ENCODE measurements around the gene PFKFB2. TPM values are rescaled to one million over a fixed set of nuclear protein-coding genes. Genes with fewer than 3 reads are reported as not detected.

PFKFB2 gene
- polyA plus RNA-seq, 2 of the 4 experiments (the other 2 are of a cell fraction) = 7.4 to 8.4 TPM

DNA sequence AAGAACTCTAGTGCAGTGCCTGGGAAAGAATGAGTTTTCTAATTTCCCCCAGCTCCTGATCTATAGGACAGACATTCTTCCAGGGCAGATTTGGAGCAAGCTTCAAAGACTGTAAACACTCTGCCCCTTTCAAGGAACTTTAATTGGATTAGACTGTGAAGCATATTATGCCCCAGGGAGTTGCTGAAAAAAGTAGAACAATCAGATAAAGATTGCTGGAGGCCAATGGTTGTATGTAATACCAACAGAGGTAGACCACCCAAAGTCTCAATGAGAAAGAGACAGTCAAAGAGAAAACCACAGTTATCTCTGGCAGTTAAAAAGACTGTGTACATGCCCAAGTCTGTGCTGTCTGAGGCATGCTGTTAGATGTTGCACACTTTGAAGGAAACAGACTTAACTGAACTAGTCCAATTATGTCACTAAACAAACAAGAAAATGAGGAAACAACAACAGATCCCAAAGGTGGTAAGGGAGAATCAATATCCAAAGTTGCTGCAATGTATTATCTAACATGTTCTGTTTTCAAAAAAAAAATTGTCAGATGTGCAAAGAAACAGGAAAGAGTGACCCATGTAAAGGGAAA, 75.4 kb downstream of the PFKFB2 start:
- ChIA-PET POLR2A (no interaction called here), CTCF (no interaction called here)
- no peak for TF ChIP-seq CHD2 (IDR thresholded peaks at IDR 0.05; ENCODE audit: low read length, partially characterized antibody)
- TF ChIP-seq FOSL2 (IDR thresholded peaks at IDR 0.05) = no peak
- TF ChIP-seq FOSL2 (CRISPR knock-in tag; IDR thresholded peaks at IDR 0.05) = no peak
- no peak for TF ChIP-seq KDM5A (IDR thresholded peaks at IDR 0.05)
- TF ChIP-seq CBX2 (IDR thresholded peaks at IDR 0.05; ENCODE audit: borderline replicate concordance, low read depth) = no peak
- ATAC-seq = no peak
- H3K4me3 ChIP-seq = no peak overlapping the region
- no peak for DNase-seq (ENCODE audit: low read depth in 1 of 2, low spot score in 1 of 2)
- H3K9me3 ChIP-seq = peaks cover 4% of the 10 kb centered on the region; the same call in 2 of the 3 replicates
- H3K27ac ChIP-seq = no peak overlapping the region
- H3K4me1 ChIP-seq = no peaks in the 10 kb centered on the region
- H3K4me2 ChIP-seq = no peak overlapping the region
- no peak for FAIRE-seq

DNA sequence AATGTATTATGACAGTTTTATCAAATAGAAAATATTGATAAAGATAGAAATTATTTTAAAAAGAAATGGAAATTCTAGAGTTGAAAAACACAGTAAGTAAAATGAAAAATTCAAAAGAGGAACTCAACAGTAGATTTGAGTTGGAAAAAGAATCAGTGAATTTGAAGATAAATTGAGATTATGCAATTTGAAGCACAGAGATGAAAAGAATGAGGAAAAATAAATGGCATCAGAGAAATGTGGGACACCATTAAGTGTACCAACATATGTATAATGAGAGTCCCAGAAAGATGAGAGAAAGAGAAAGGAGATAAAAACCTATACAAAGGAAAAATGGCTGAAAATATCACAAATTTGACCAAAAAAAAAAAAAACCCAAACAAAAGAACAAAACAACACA, 76.0 kb downstream of the PFKFB2 start:
- no peak overlapping the region for H3K4me2 ChIP-seq
- H3K27ac ChIP-seq = no peak overlapping the region
- ChIA-PET CTCF (no interaction called here), POLR2A (no interaction called here)
- no peaks in the 10 kb centered on the region for H3K4me1 ChIP-seq
- ATAC-seq = no peak
- peaks cover 4% of the 10 kb centered on the region; the same call in 2 of the 3 replicates for H3K9me3 ChIP-seq
- DNase-seq (ENCODE audit: low read depth in 1 of 2, low spot score in 1 of 2) = no peak
- H3K4me3 ChIP-seq = no peak overlapping the region
- FAIRE-seq = no peak
- TF ChIP-seq FOSL2 (IDR thresholded peaks at IDR 0.05) = no peak
- no peak for TF ChIP-seq FOSL2 (CRISPR knock-in tag; IDR thresholded peaks at IDR 0.05)
- no peak for TF ChIP-seq JUNB (IDR thresholded peaks at IDR 0.05)

Other genes starting within 250 kb of the PFKFB2 start
- 0.05 and 0.13 TPM in 2 replicates for gene IL20, start 187.7 kb upstream of the PFKFB2 start, polyA plus RNA-seq (2011; rRNA removed)
- not detected in 3 replicates for gene IL20, start 187.7 kb upstream of the PFKFB2 start, polyA plus RNA-seq (2017; fragmentation: RNase III; extraction: RNeasy Plus Mini Kit Qiagen cat#74134 plus additional on column Dnase treatment)
- gene IL24, start 155.8 kb upstream of the PFKFB2 start, polyA plus RNA-seq (2011; rRNA removed) = 0.04 and 0.12 TPM in 2 replicates
- 0.07 TPM in 1 of 3 replicates, not detected in the others for gene IL24, start 155.8 kb upstream of the PFKFB2 start, polyA plus RNA-seq (2017; fragmentation: RNase III; extraction: RNeasy Plus Mini Kit Qiagen cat#74134 plus additional on column Dnase treatment)
- 0.19 and 0.73 TPM in 2 replicates for gene FCMR, start 131.3 kb upstream of the PFKFB2 start, polyA plus RNA-seq (2011; rRNA removed)
- 0.93 to 1.3 TPM (median 1.0 TPM) in 3 replicates for gene FCMR, start 131.3 kb upstream of the PFKFB2 start, polyA plus RNA-seq (2017; fragmentation: RNase III; extraction: RNeasy Plus Mini Kit Qiagen cat#74134 plus additional on column Dnase treatment)
- gene PIGR, start 106.8 kb upstream of the PFKFB2 start, polyA plus RNA-seq (2011; rRNA removed) = 0.01 and 0.03 TPM in 2 replicates
- not detected in 3 replicates for gene PIGR, start 106.8 kb upstream of the PFKFB2 start, polyA plus RNA-seq (2017; fragmentation: RNase III; extraction: RNeasy Plus Mini Kit Qiagen cat#74134 plus additional on column Dnase treatment)
- not detected in 2 replicates for gene FCAMR, start 82.8 kb upstream of the PFKFB2 start, polyA plus RNA-seq (2011; rRNA removed)
- gene FCAMR, start 82.8 kb upstream of the PFKFB2 start, polyA plus RNA-seq (2017; fragmentation: RNase III; extraction: RNeasy Plus Mini Kit Qiagen cat#74134 plus additional on column Dnase treatment) = not detected in 3 replicates
- 2.0 and 2.2 TPM in 2 replicates for gene C1orf116, start 20.5 kb upstream of the PFKFB2 start, polyA plus RNA-seq (2011; rRNA removed)
- 3.2 to 3.6 TPM (median 3.4 TPM) in 3 replicates for gene C1orf116, start 20.5 kb upstream of the PFKFB2 start, polyA plus RNA-seq (2017; fragmentation: RNase III; extraction: RNeasy Plus Mini Kit Qiagen cat#74134 plus additional on column Dnase treatment)
- gene YOD1, start 2.1 kb upstream of the PFKFB2 start, polyA plus RNA-seq (2011; rRNA removed) = 6.9 and 7.0 TPM in 2 replicates
- 9.5 to 10.3 TPM (median 10.3 TPM) in 3 replicates for gene YOD1, start 2.1 kb upstream of the PFKFB2 start, polyA plus RNA-seq (2017; fragmentation: RNase III; extraction: RNeasy Plus Mini Kit Qiagen cat#74134 plus additional on column Dnase treatment)
- gene C4BPB, start 35.6 kb downstream of the PFKFB2 start, polyA plus RNA-seq (2011; rRNA removed) = 0.57 and 0.74 TPM in 2 replicates
- 4.9 to 9.5 TPM (median 5.1 TPM) in 3 replicates for gene C4BPB, start 35.6 kb downstream of the PFKFB2 start, polyA plus RNA-seq (2017; fragmentation: RNase III; extraction: RNeasy Plus Mini Kit Qiagen cat#74134 plus additional on column Dnase treatment)
- gene C4BPA, start 51.0 kb downstream of the PFKFB2 start, polyA plus RNA-seq (2011; rRNA removed) = 3.6 and 4.9 TPM in 2 replicates
- 0.92 to 1.4 TPM (median 1.0 TPM) in 3 replicates for gene C4BPA, start 51.0 kb downstream of the PFKFB2 start, polyA plus RNA-seq (2017; fragmentation: RNase III; extraction: RNeasy Plus Mini Kit Qiagen cat#74134 plus additional on column Dnase treatment)

Measured in A549 (cell line).